H9 (cell line): ENCODE results near the gene RHBDF1. TPM values are rescaled to one million over a fixed set of nuclear protein-coding genes. Genes with fewer than 3 reads are reported as not detected.

Experiments used
- DNase-seq: peaks from one replicate; pipeline ENCODE4 v3.0.0-alpha.2; 2017
- H2AFZ ChIP-seq: one replicate; pipeline ENCODE4 v1.6.1; 2013; ENCODE audit warnings: mild to moderate bottlenecking, low read length, control low read depth, moderate library complexity
- H2AK5ac ChIP-seq: 2 replicates; pipeline ENCODE4 v1.6.1; 2013; ENCODE audit warnings: low read length, control low read depth, mixed read lengths; ENCODE audit not compliant: insufficient read length
- H2BK120ac ChIP-seq: one replicate; pipeline ENCODE4 v1.6.1; 2013; ENCODE audit warnings: low read depth, mild to moderate bottlenecking, low read length, control low read depth, inconsistent platforms; ENCODE audit not compliant: poor library complexity, severe bottlenecking
- H2BK12ac ChIP-seq: 2 replicates; pipeline ENCODE4 v1.6.1; 2013; ENCODE audit warnings: low read length, control low read depth, mixed read lengths, low read depth; ENCODE audit not compliant: insufficient read length
- H2BK15ac ChIP-seq: 2 replicates; pipeline ENCODE4 v1.6.1; 2013; ENCODE audit warnings: low read depth, low read length, control low read depth
- H2BK20ac ChIP-seq: one replicate; pipeline ENCODE4 v1.6.1; 2013; ENCODE audit warnings: low read depth, mild to moderate bottlenecking, low read length, control low read depth, inconsistent platforms; ENCODE audit not compliant: poor library complexity, severe bottlenecking
- H2BK5ac ChIP-seq: 2 replicates; pipeline ENCODE4 v1.6.1; 2013; ENCODE audit warnings: low read length, control low read depth, mixed read lengths; ENCODE audit not compliant: insufficient read length
- H3K14ac ChIP-seq: 2 replicates; pipeline ENCODE4 v1.6.1; 2013; ENCODE audit warnings: low read length, control low read depth; ENCODE audit not compliant: insufficient read depth
- H3K18ac ChIP-seq: 2 replicates; pipeline ENCODE4 v1.6.1; 2013; ENCODE audit warnings: low read depth, mild to moderate bottlenecking, mixed read lengths, low read length, control low read depth; ENCODE audit not compliant: insufficient read length
- H3K23ac ChIP-seq: 2 replicates; pipeline ENCODE4 v1.6.1; 2013; ENCODE audit warnings: low read length, control low read depth, mixed read lengths, low read depth; ENCODE audit not compliant: insufficient read length
- H3K23me2 ChIP-seq: 2 replicates; pipeline ENCODE4 v1.6.1; 2013; ENCODE audit warnings: low read depth, mild to moderate bottlenecking, mixed read lengths, low read length, control low read depth; ENCODE audit not compliant: insufficient read length, poor library complexity, severe bottlenecking
- H3K27ac ChIP-seq: 2 replicates; pipeline ENCODE4 v1.5.1; 2013; ENCODE audit warnings: low read length, control low read depth, mixed read lengths, low read depth; ENCODE audit not compliant: insufficient read length
- H3K27me3 ChIP-seq: 2 replicates; pipeline ENCODE4 v1.6.1; 2013; ENCODE audit warnings: low read length, control low read depth, inconsistent platforms; ENCODE audit not compliant: insufficient read depth
- H3K4ac ChIP-seq: 2 replicates; pipeline ENCODE4 v1.6.1; 2013; ENCODE audit warnings: low read depth, mild to moderate bottlenecking, control low read depth, inconsistent platforms, low read length, moderate library complexity
- H3K4me1 ChIP-seq: 2 replicates; pipeline ENCODE4 v1.6.1; 2013; ENCODE audit warnings: low read length, control low read depth, inconsistent platforms; ENCODE audit not compliant: insufficient read depth
- H3K4me2 ChIP-seq: 2 replicates; pipeline ENCODE4 v1.6.1; 2013; ENCODE audit warnings: low read length, control low read depth, mixed read lengths; ENCODE audit not compliant: insufficient read length, insufficient read depth
- H3K56ac ChIP-seq: 2 replicates; pipeline ENCODE4 v1.6.1; 2013; ENCODE audit warnings: low read depth, mild to moderate bottlenecking, mixed read lengths, low read length, control low read depth; ENCODE audit not compliant: insufficient read length
- H3K79me1 ChIP-seq: 2 replicates; pipeline ENCODE4 v1.6.1; 2013; ENCODE audit warnings: low read depth, mild to moderate bottlenecking, moderate library complexity, low read length, control low read depth, inconsistent platforms; ENCODE audit not compliant: insufficient read depth, poor library complexity, severe bottlenecking
- H3K79me2 ChIP-seq: 2 replicates; pipeline ENCODE4 v1.6.1; 2013; ENCODE audit warnings: low read length, control low read depth, inconsistent platforms; ENCODE audit not compliant: insufficient read depth
- H3K9ac ChIP-seq: 2 replicates; pipeline ENCODE4 v1.6.1; 2013; ENCODE audit warnings: low read length, control low read depth, mixed read lengths; ENCODE audit not compliant: insufficient read length; ENCODE audit errors: extremely low read depth
- H3K9me3 ChIP-seq: one replicate; pipeline ENCODE4 v1.6.1; 2013; ENCODE audit warnings: low read depth, low read length, inconsistent platforms; ENCODE audit not compliant: control insufficient read depth
- H3T11ph ChIP-seq: one replicate; pipeline ENCODE4 v1.6.1; 2013; ENCODE audit warnings: mild to moderate bottlenecking, low read length, control low read depth, inconsistent platforms
- H4K20me1 ChIP-seq: one replicate; pipeline ENCODE4 v1.6.1; 2013; ENCODE audit not compliant: control insufficient read depth, insufficient read length, insufficient read depth
- H4K5ac ChIP-seq: 2 replicates; pipeline ENCODE4 v1.6.1; 2013; ENCODE audit warnings: low read depth, mild to moderate bottlenecking, mixed read lengths, low read length, control low read depth; ENCODE audit not compliant: insufficient read length
- H4K8ac ChIP-seq: replicated peaks from 2 replicates; pipeline ENCODE4 v1.6.1; 2013; ENCODE audit warnings: low read length, control low read depth, mixed read lengths, low read depth; ENCODE audit not compliant: insufficient read length
- H4K91ac ChIP-seq: 2 replicates; pipeline ENCODE4 v1.6.1; 2013; ENCODE audit warnings: low read depth, mild to moderate bottlenecking, moderate library complexity, mixed read lengths, low read length, control low read depth; ENCODE audit not compliant: insufficient read length
- H3K27ac Mint-ChIP-seq, 3 experiments: 2 replicates in 2 of 3; 3 replicates in 1 of 3; pipeline ENCODE4 v1.8.0; 2020 to 2021; ENCODE audit warnings: mixed read lengths in 3 of 3, mild to moderate bottlenecking in 1 of 3, moderate library complexity in 1 of 3
- H3K27me3 Mint-ChIP-seq: 2 replicates; pipeline ENCODE4 v1.8.0; 2021; ENCODE audit warnings: low read depth, mild to moderate bottlenecking, moderate library complexity, mixed read lengths
- H3K36me3 Mint-ChIP-seq, 3 experiments: 2 replicates in 2 of 3; 3 replicates in 1 of 3; pipeline ENCODE4 v1.8.0; 2020 to 2021; ENCODE audit warnings: low read depth in 3 of 3, mixed read lengths in 3 of 3; ENCODE audit not compliant: insufficient read depth in 1 of 3
- H3K4me1 Mint-ChIP-seq, 2 experiments: 2 replicates each; pipeline ENCODE4 v1.8.0; 2020; ENCODE audit warnings: mixed read lengths in 2 of 2
- H3K4me3 Mint-ChIP-seq, 2 experiments: 2 replicates in 1 of 2; 3 replicates in 1 of 2; pipeline ENCODE4 v1.8.0; 2020 to 2021; ENCODE audit warnings: mild to moderate bottlenecking in 2 of 2, mixed read lengths in 2 of 2, moderate library complexity in 1 of 2
- H3K9me3 Mint-ChIP-seq, 2 experiments: 2 replicates in 1 of 2; 3 replicates in 1 of 2; pipeline ENCODE4 v1.8.0; 2020; ENCODE audit warnings: mild to moderate bottlenecking in 2 of 2, mixed read lengths in 2 of 2, moderate library complexity in 1 of 2
- CTCF ChIP-seq: fragments of 200-600 bp; sonication (generic); conservative IDR thresholded peaks from 3 replicates; pipeline ENCODE4 v1.8.0; 2021; ENCODE audit warnings: antibody characterized with exemption, mild to moderate bottlenecking
- WGBS: extraction: QIAGEN DNeasy Blood & Tissue Kit; methylation state at CpG from one replicate; pipeline ENCODE4 v1.1.7; 2013; ENCODE audit warnings: missing lambda C conversion rate, low lambda C conversion rate, mixed read lengths; ENCODE audit not compliant: insufficient read length; ENCODE audit errors: extremely low coverage; 5-methylcytosine and 5-hydroxymethylcytosine counted together
- total RNA-seq: library from RNA; stranded (reverse); gene quantifications from 2 replicates; pipeline ENCODE4 v1.2.1, GENCODE V29; 2021

RHBDF1 gene
- total RNA-seq, 1 experiment from 2014 or later = 34.6 TPM

GRCh38 chr16:112153-112840 lies 39.9 kb upstream of the RHBDF1 start:
- H3T11ph ChIP-seq = no peak overlapping the region
- Mint-ChIP-seq H3K27me3 (no peaks in the 10 kb centered on the region), H3K4me1 (peaks cover 13 to 20% of the 10 kb centered on the region in 2 experiments), H3K9me3 (no peaks in the 10 kb centered on the region), H3K36me3 (peaks cover 5 to 58% (median 37%) of the 10 kb centered on the region in 3 experiments; a peak in 6 of 7 replicates), H3K4me3 (no peak overlapping the region), H3K27ac (no peak overlapping the region; a peak in 1 of 7 replicates)
- H3K79me2 ChIP-seq = no peaks in the 10 kb centered on the region
- no peak overlapping the region for H2BK20ac ChIP-seq
- H3K9me3 ChIP-seq = no peaks in the 10 kb centered on the region
- no peak overlapping the region for H2BK15ac ChIP-seq
- no peak overlapping the region for H3K23ac ChIP-seq
- H3K56ac ChIP-seq = no peak overlapping the region
- H3K4me1 ChIP-seq = peaks cover 2% of the 10 kb centered on the region; the same call in 1 of the 2 replicates
- no peak overlapping the region for H4K8ac ChIP-seq
- H4K20me1 ChIP-seq = no peaks in the 10 kb centered on the region
- no peak overlapping the region; the same call in 1 of the 2 replicates for H3K14ac ChIP-seq
- TF ChIP-seq CTCF = no peak
- H2AFZ ChIP-seq = no peak overlapping the region
- no peak overlapping the region for H3K9ac ChIP-seq
- no peaks in the 10 kb centered on the region for H3K23me2 ChIP-seq
- no peak overlapping the region for H3K27ac ChIP-seq
- H4K91ac ChIP-seq = no peak overlapping the region
- H3K27me3 ChIP-seq = no peaks in the 10 kb centered on the region
- no peak overlapping the region for H3K4me2 ChIP-seq
- no peaks in the 10 kb centered on the region for H3K79me1 ChIP-seq
- no peak overlapping the region for H3K18ac ChIP-seq
- WGBS = no CpG with 5 or more reads among the region's 21 CpGs
- H3K4ac ChIP-seq = no peak overlapping the region
- no peak overlapping the region for H2BK5ac ChIP-seq
- DNase-seq = no peak
- H2BK120ac ChIP-seq = no peak overlapping the region
- H2AK5ac ChIP-seq = no peak overlapping the region
- H4K5ac ChIP-seq = no peak overlapping the region
- no peak overlapping the region for H2BK12ac ChIP-seq
